Parathyroid adenoma (tissue), 2 donors: Measurements from ENCODE around the gene EAF1.

ENCODE experiments used
- H2AFZ ChIP-seq: fragments of 300-600 bp; sonication (generic); one replicate; pipeline ENCODE4 v1.7.0; 2017; ENCODE audit warnings: antibody characterized with exemption, mild to moderate bottlenecking
- H3K27ac ChIP-seq: fragments of 300-600 bp; sonication (generic); one replicate; pipeline ENCODE4 v1.7.0; 2017
- H3K27me3 ChIP-seq: fragments of 300-600 bp; sonication (generic); one replicate; pipeline ENCODE4 v1.7.0; 2017; ENCODE audit warnings: low read length; ENCODE audit not compliant: control insufficient read depth, insufficient read depth
- H3K36me3 ChIP-seq: fragments of 300-600 bp; sonication (generic); one replicate; pipeline ENCODE4 v1.7.0; 2017; ENCODE audit warnings: low read length; ENCODE audit not compliant: control insufficient read depth, insufficient read depth
- H3K4me1 ChIP-seq: fragments of 300-600 bp; sonication (generic); one replicate; pipeline ENCODE4 v1.7.0; 2017; ENCODE audit warnings: control low read depth
- H3K4me2 ChIP-seq: fragments of 300-600 bp; sonication (generic); one replicate; pipeline ENCODE4 v1.7.0; 2017; ENCODE audit warnings: low read length
- H3K4me3 ChIP-seq: fragments of 300-600 bp; sonication (generic); one replicate; pipeline ENCODE4 v1.7.0; 2017; ENCODE audit warnings: low read depth, low read length
- H3K79me2 ChIP-seq: fragments of 300-600 bp; sonication (generic); one replicate; pipeline ENCODE4 v1.7.0; 2017; ENCODE audit warnings: control low read depth
- H3K9ac ChIP-seq: fragments of 300-600 bp; sonication (generic); one replicate; pipeline ENCODE4 v1.7.0; 2017; ENCODE audit warnings: mild to moderate bottlenecking
- H3K9me3 ChIP-seq: fragments of 300-600 bp; sonication (generic); one replicate; pipeline ENCODE4 v1.7.0; 2017; ENCODE audit warnings: low read length; ENCODE audit not compliant: control insufficient read depth
- TF ChIP-seq, protein P1 (sequence below): fragments of 300-600 bp; sonication (generic); IDR thresholded peaks from one replicate; pipeline ENCODE4 v1.7.0; 2017; ENCODE audit warnings: antibody characterized with exemption, mild to moderate bottlenecking
- donor health status: primary hyperparathyroidism.

The EAF1 gene

GRCh38 chr3:15467227-15468181 is 40.1 kb downstream of the EAF1 start:
- Histone ChIP-seq H3K4me1 (no peaks in the 10 kb centered on the region), H3K27me3 (no peaks in the 10 kb centered on the region), H3K79me2 (no peaks in the 10 kb centered on the region), H3K4me2 (no peak overlapping the region), H3K9me3 (no peaks in the 10 kb centered on the region), H3K9ac (no peak overlapping the region), H3K27ac (no peak overlapping the region), H2AFZ (no peak overlapping the region), H3K36me3 (no peaks in the 10 kb centered on the region), H3K4me3 (no peak overlapping the region)
- TF ChIP-seq, protein P1, sequence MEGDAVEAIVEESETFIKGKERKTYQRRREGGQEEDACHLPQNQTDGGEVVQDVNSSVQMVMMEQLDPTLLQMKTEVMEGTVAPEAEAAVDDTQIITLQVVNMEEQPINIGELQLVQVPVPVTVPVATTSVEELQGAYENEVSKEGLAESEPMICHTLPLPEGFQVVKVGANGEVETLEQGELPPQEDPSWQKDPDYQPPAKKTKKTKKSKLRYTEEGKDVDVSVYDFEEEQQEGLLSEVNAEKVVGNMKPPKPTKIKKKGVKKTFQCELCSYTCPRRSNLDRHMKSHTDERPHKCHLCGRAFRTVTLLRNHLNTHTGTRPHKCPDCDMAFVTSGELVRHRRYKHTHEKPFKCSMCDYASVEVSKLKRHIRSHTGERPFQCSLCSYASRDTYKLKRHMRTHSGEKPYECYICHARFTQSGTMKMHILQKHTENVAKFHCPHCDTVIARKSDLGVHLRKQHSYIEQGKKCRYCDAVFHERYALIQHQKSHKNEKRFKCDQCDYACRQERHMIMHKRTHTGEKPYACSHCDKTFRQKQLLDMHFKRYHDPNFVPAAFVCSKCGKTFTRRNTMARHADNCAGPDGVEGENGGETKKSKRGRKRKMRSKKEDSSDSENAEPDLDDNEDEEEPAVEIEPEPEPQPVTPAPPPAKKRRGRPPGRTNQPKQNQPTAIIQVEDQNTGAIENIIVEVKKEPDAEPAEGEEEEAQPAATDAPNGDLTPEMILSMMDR = no peak

GRCh38 chr3:15470261-15470660 is 42.9 kb downstream of the EAF1 start:
- H2AFZ ChIP-seq = no peak overlapping the region
- TF ChIP-seq, protein P1 = no peak
- no peak overlapping the region for H3K27ac ChIP-seq
- H3K9me3 ChIP-seq = no peaks in the 10 kb centered on the region
- no peak overlapping the region for H3K4me3 ChIP-seq
- H3K9ac ChIP-seq = no peak overlapping the region
- H3K4me2 ChIP-seq = no peak overlapping the region
- H3K36me3 ChIP-seq = no peaks in the 10 kb centered on the region
- H3K4me1 ChIP-seq = no peaks in the 10 kb centered on the region
- no peaks in the 10 kb centered on the region for H3K79me2 ChIP-seq
- H3K27me3 ChIP-seq = no peaks in the 10 kb centered on the region

GRCh38 chr3:15470849-15471248 is 43.5 kb downstream of the EAF1 start:
- TF ChIP-seq, protein P1 = no peak
- Histone ChIP-seq H3K9me3 (no peaks in the 10 kb centered on the region), H3K36me3 (no peaks in the 10 kb centered on the region)

DNA sequence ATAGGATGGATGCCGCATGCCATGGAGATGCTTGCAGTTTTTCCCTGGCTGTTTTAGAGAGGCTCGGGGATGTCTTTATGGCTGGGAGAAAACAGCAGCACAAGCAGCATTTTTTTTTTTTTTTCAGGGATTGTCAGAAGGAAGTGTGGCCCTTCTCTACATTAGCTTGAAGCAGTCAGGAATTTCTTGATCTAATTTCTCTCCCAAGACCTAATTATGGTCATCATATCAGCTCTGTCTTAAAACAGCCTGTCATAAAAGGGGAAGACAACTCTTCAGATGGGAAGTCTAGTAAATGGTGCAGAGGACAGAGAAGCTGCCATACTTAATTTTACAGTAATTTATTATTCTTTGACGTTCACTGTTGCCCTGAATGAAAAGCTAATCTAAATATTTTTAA is 44.5 kb downstream of the EAF1 start:
- Histone ChIP-seq H2AFZ (no peak overlapping the region), H3K27me3 (no peaks in the 10 kb centered on the region)

More at GRCh38 chr3:15470849-15471248, 43.5 kb downstream of the EAF1 start:
- Histone ChIP-seq H3K4me2 (no peak overlapping the region), H3K79me2 (no peaks in the 10 kb centered on the region), H3K9ac (no peak overlapping the region), H3K4me3 (no peak overlapping the region), H2AFZ (no peak overlapping the region), H3K27me3 (no peaks in the 10 kb centered on the region), H3K27ac (no peak overlapping the region), H3K4me1 (no peaks in the 10 kb centered on the region)

More for the DNA sequence above, 44.5 kb downstream of the EAF1 start:
- Histone ChIP-seq H3K4me2 (no peak overlapping the region), H3K27ac (no peak overlapping the region), H3K36me3 (no peaks in the 10 kb centered on the region), H3K79me2 (no peaks in the 10 kb centered on the region), H3K4me3 (no peak overlapping the region), H3K9ac (no peak overlapping the region), H3K9me3 (no peaks in the 10 kb centered on the region), H3K4me1 (no peaks in the 10 kb centered on the region)
- TF ChIP-seq, protein P1 = no peak
